GM12878 (cell line): Measurements from ENCODE around the gene NTRK3. TPM values are rescaled to one million over a fixed set of nuclear protein-coding genes. Genes with fewer than 3 reads are reported as not detected.

Experiments used
- ATAC-seq: fragments of 200-7000 bp; cut with Tn5 transposase; 3 replicates; pipeline ENCODE4 v1.9.1; 2020; ENCODE audit warnings: mild to moderate bottlenecking, moderate library complexity
- BruUV-seq: library from RNA; stranded (reverse); fragments of 400-500 nt; replicated peaks from 2 replicates; lab custom pipeline; 2021; lab: Mats Ljungman, UMichigan
- CTCF ChIA-PET: fragments of 300-600 bp; sonication (Branson Sonifier 250); formaldehyde crosslinking; extraction: SDS; loops from one replicate; lab custom pipeline; 2021; ENCODE audit warnings: inconsistent platforms; lab: Yijun Ruan, JAX
- POLR2A ChIA-PET: fragments of 350-600 bp; formaldehyde crosslinking; extraction: SDS; loops from one replicate; lab custom pipeline; 2021; ENCODE audit warnings: inconsistent platforms; lab: Charles Lee
- RAD21 ChIA-PET: fragments of 300-600 bp; sonication (Branson Sonifier 250); formaldehyde crosslinking; loops from one replicate; lab custom pipeline; 2023; ENCODE audit warnings: antibody characterized with exemption; ENCODE audit not compliant: unreplicated experiment; lab: Charles Lee
- SMC1A ChIA-PET: fragments of 300-600 bp; sonication (Branson Sonifier 250); formaldehyde crosslinking; loops from one replicate; lab custom pipeline; 2023; ENCODE audit not compliant: unreplicated experiment, uncharacterized antibody; lab: Charles Lee
- DNase-seq: peaks from one replicate; pipeline ENCODE4 v3.0.0-alpha.2; 2011; ENCODE audit warnings: low read depth, low spot score
- FAIRE-seq: peaks from 3 replicates; lab custom pipeline; 2011; peaks lifted over from hg19 to GRCh38; lab: Jason Lieb, UNC
- H2AFZ ChIP-seq: 2 replicates; pipeline ENCODE4 v1.6.0; 2011; ENCODE audit warnings: low read depth, low read length, control low read depth; ENCODE audit not compliant: control insufficient read depth
- H3K27ac ChIP-seq: 2 replicates; pipeline ENCODE4 v1.5.1; 2011; ENCODE audit warnings: control low read depth; ENCODE audit not compliant: control insufficient read depth, insufficient read depth
- H3K27me3 ChIP-seq, 2 experiments: replicated peaks in 1 of 2; 2 replicates each; pipeline versions ENCODE4 v1.6.0 to v1.6.1; 2011; ENCODE audit warnings: low read length in 1 of 2; ENCODE audit not compliant: control insufficient read depth in 2 of 2, insufficient read depth in 2 of 2
- H3K36me3 ChIP-seq, 2 experiments: 2 replicates each; pipeline ENCODE4 v1.5.1; 2011; ENCODE audit warnings: low read length in 1 of 2; ENCODE audit not compliant: control insufficient read depth in 2 of 2, insufficient read depth in 2 of 2
- H3K4me1 ChIP-seq: 2 replicates; pipeline ENCODE4 v1.6.1; 2011; ENCODE audit warnings: mild to moderate bottlenecking, low read length, moderate library complexity, mixed read lengths; ENCODE audit not compliant: control insufficient read depth, insufficient read depth
- H3K4me2 ChIP-seq: 2 replicates; pipeline ENCODE4 v1.6.0; 2011; ENCODE audit warnings: control low read depth; ENCODE audit not compliant: control insufficient read depth, insufficient read depth
- H3K4me3 ChIP-seq: fragments of 200-600 bp; sonication (generic); 2 replicates; pipeline ENCODE4 v1.5.1; 2016
- H3K79me2 ChIP-seq: 2 replicates; pipeline ENCODE4 v1.6.0; 2011; ENCODE audit warnings: low read length; ENCODE audit not compliant: control insufficient read depth, insufficient read depth
- H3K9ac ChIP-seq: 2 replicates; pipeline ENCODE4 v1.8.0; 2011; ENCODE audit warnings: low read length, control low read depth, mixed read lengths; ENCODE audit not compliant: control insufficient read depth, insufficient read depth
- H3K9me3 ChIP-seq: replicated peaks from 3 replicates; pipeline ENCODE4 v1.5.1; 2011; ENCODE audit warnings: mild to moderate bottlenecking, low read length; ENCODE audit not compliant: control insufficient read depth, insufficient read depth
- H4K20me1 ChIP-seq: 2 replicates; pipeline ENCODE4 v1.6.0; 2011; ENCODE audit not compliant: control insufficient read depth, insufficient read depth
- NFIC ChIP-seq: IDR thresholded peaks from 2 replicates; pipeline ENCODE4 v1.6.1; 2012; ENCODE audit warnings: low read depth, mild to moderate bottlenecking, inconsistent platforms, low read length, moderate library complexity
- NFXL1 ChIP-seq: fragments of 450-650 bp; IDR thresholded peaks from 2 replicates; pipeline ENCODE4 v1.6.1; 2017; ENCODE audit warnings: antibody characterized with exemption, mild to moderate bottlenecking, borderline replicate concordance
- NR2C1 ChIP-seq: fragments of 450-650 bp; IDR thresholded peaks from 2 replicates; pipeline ENCODE4 v1.6.1; 2017; ENCODE audit warnings: antibody characterized with exemption, mild to moderate bottlenecking, moderate library complexity
- PAX5 ChIP-seq: IDR thresholded peaks from 2 replicates; pipeline ENCODE4 v1.6.1; 2011; ENCODE audit warnings: low read depth, low read length, borderline replicate concordance
- RAD51 ChIP-seq: fragments of 450-650 bp; IDR thresholded peaks from 2 replicates; pipeline ENCODE4 v1.6.1; 2016; ENCODE audit warnings: moderate library complexity, mild to moderate bottlenecking, inconsistent platforms
- RCOR1 ChIP-seq: conservative IDR thresholded peaks from 2 replicates; pipeline ENCODE4 v1.6.1; 2012; ENCODE audit warnings: low read depth, low read length, improper control_type of control experiment
- YBX1 ChIP-seq: fragments of 450-650 bp; IDR thresholded peaks from 2 replicates; pipeline ENCODE4 v1.6.1; 2016; ENCODE audit warnings: antibody characterized with exemption
- ZBTB33 ChIP-seq: fragments of 450-650 bp; IDR thresholded peaks from 2 replicates; pipeline ENCODE4 v1.6.1; 2017; ENCODE audit warnings: mild to moderate bottlenecking
- WGBS: methylation state at CpG from one replicate; pipeline ENCODE4 v1.1.6; 2016; ENCODE audit warnings: low lambda C conversion rate; ENCODE audit not compliant: insufficient replicate concordance, insufficient coverage; ENCODE audit errors: missing lambda C conversion rate; 5-methylcytosine and 5-hydroxymethylcytosine counted together
- in situ Hi-C: fragments of 300-500 bp; cut with MboI; formaldehyde crosslinking; loops from 9 replicates; pipeline ENCODE4 v1.14.3; 2018; ENCODE audit warnings: mixed read lengths
- intact Hi-C: fragments of 100-400 bp; cut with micrococcal nuclease; formaldehyde crosslinking; loops from one replicate; pipeline ENCODE4 v1.14.2; 2022; ENCODE audit not compliant: unreplicated experiment
- polyA plus RNA-seq, 11 experiments: library from polyadenylated mRNA; depleted of rRNA in 4 of 11; unstranded in 6 of 11; stranded (reverse) in 5 of 11; fragments of >200 nt; fragmentation: Nextera tagmentation in 4 of 11; fragmentation: Illumina TruSeq in 1 of 11; extraction: Ambion mirVana in 4 of 11; extraction: Trizol in 1 of 11; gene quantifications; 1 replicate in 1 of 11; 2 replicates in 10 of 11; pipeline versions ENCODE4 v1.2.1 to v1.2.3, GENCODE V29; 2011 to 2016; ENCODE audit warnings: inconsistent platforms in 2 of 11, missing spikeins in 2 of 11, low read depth in 1 of 11
- total RNA-seq, 4 experiments: library from RNA; depleted of rRNA in 3 of 4; stranded (reverse); fragments of >200 nt in 3 of 4; fragmentation: Illumina TruSeq in 1 of 4; extraction: Trizol in 1 of 4; gene quantifications; 2 replicates each; pipeline versions ENCODE4 v1.2.1 to v1.2.3, GENCODE V29; 2013 to 2021

The NTRK3 gene
- total and polyA plus RNA-seq, 10 of the 15 experiments (the other 5 are each of a cell fraction or from before 2014, with no cell fraction given): not detected

DNA sequence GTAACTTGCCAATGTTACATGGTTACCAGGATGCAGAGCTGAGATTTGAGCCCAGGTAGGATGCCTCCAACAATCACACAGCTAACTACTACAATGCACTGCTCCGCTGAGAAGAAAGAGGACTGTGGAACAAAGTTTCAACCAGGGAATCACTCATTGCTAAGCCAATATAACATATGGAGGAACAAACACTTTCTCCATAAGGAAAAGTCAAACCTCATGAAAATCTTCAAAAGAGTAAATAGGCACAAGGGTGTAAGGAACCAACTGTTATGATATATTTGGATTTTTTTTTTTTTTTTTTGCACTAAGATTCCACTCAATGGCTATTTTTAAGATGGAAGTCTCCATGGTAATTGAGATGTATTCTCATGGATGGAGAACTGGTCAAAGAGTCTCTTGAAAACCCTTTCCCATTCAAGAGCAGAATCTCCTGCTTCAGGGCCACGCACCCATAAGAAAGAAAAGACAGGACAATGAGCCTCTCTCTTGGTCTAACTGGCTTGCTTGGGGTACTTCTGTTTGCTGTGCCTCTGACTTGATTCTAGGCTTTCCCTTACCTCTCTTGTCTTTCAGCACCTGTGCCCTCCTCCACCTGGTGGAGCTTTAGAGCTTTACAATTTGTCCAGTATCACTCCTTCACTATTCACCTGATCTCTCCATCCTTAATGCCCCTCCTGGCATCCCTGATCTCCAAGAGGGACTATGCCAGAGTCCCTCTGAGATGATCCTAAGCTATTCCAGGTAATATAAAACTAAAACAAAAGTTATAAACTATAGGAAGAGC lies 252.8 kb downstream of the NTRK3 start:
- SMC1A ChIA-PET: no interaction called here
- in situ Hi-C loops (no loop called here), intact Hi-C loops (no loop called here)
- CTCF ChIA-PET: no interaction called here
- TF ChIP-seq YBX1: no peak
- H3K27ac ChIP-seq: no peak overlapping the region
- no peak overlapping the region for H3K4me2 ChIP-seq
- no peaks in the 10 kb centered on the region for H3K79me2 ChIP-seq
- no peaks in the 10 kb centered on the region for H3K4me1 ChIP-seq
- ATAC-seq (no peak), FAIRE-seq (no peak), DNase-seq (no peak)
- H3K36me3 ChIP-seq: no peaks in the 10 kb centered on the region
- no peaks in the 10 kb centered on the region for H3K27me3 ChIP-seq
- no peak overlapping the region for H3K9ac ChIP-seq
- no peak overlapping the region for H3K4me3 ChIP-seq
- H4K20me1 ChIP-seq: no peaks in the 10 kb centered on the region
- POLR2A ChIA-PET: no interaction called here
- no peak overlapping the region for H2AFZ ChIP-seq
- 13% methylated on average over 2 of the region's 2 CpGs for WGBS
- RAD21 ChIA-PET: no interaction called here
- no TSS peak for BruUV-seq
- no peaks in the 10 kb centered on the region for H3K9me3 ChIP-seq

DNA sequence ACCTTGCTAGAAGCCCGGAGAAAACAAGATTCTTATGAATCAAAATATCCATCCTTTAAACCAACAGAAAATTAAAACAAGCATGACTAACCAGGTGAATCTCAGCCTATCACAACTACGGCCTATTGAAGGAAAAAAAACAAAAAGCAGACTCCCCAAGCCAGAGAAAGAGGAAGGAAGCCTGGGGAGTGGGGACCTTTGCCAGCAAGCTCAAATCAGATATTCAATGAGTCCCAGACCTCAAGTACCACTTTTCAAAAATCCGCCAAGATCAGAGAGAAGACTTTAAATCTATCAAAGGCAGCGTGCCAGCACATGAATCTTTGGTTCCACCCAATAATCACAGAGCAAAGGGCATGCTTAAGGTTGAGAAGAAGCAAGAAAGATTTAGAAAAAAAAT lies 253.8 kb downstream of the NTRK3 start:
- ChIA-PET POLR2A (no interaction called here), SMC1A (interaction anchor here (0.8 kb wide), 1 partner anchor 15 kb away, joined by 3 read pairs; no protein-coding TSS in a partner anchor), RAD21 (no interaction called here), CTCF (no interaction called here)
- no peak overlapping the region for H3K27ac ChIP-seq
- no peak overlapping the region for H3K9ac ChIP-seq
- no peak for DNase-seq
- no peaks in the 10 kb centered on the region for H3K4me1 ChIP-seq
- no TSS peak for BruUV-seq
- H3K4me2 ChIP-seq: no peak overlapping the region
- H2AFZ ChIP-seq: no peak overlapping the region
- intact Hi-C loops: no loop called here
- H3K4me3 ChIP-seq: no peak overlapping the region
- H3K36me3 ChIP-seq: no peaks in the 10 kb centered on the region
- H4K20me1 ChIP-seq: no peaks in the 10 kb centered on the region
- 3% methylated on average over 4 of the region's 4 CpGs for WGBS
- in situ Hi-C loops: no loop called here
- H3K79me2 ChIP-seq: no peaks in the 10 kb centered on the region
- no peaks in the 10 kb centered on the region for H3K9me3 ChIP-seq
- ATAC-seq: no peak
- TF ChIP-seq NR2C1: no peak
- TF ChIP-seq RAD51: no peak
- TF ChIP-seq PAX5: no peak
- TF ChIP-seq RCOR1: no peak
- no peak for TF ChIP-seq NFXL1
- no peak for TF ChIP-seq NFIC
- TF ChIP-seq ZBTB33: no peak
- no peaks in the 10 kb centered on the region for H3K27me3 ChIP-seq
- no peak for FAIRE-seq
